SK-N-SH (cell line): ENCODE measurements around the gene KMT2E.

Experiments used
- CTCF ChIP-seq: fragments of 200-600 bp; sonication (generic); IDR thresholded peaks from 2 replicates; pipeline ENCODE4 v1.6.1; 2017; ENCODE audit warnings: antibody characterized with exemption, mild to moderate bottlenecking, moderate library complexity
- RAD21 ChIP-seq: IDR thresholded peaks from 2 replicates; pipeline ENCODE4 v1.6.1; 2012; ENCODE audit warnings: mild to moderate bottlenecking, low read length
- SIN3A ChIP-seq: IDR thresholded peaks from 2 replicates; pipeline ENCODE4 v1.6.1; 2012; ENCODE audit warnings: low read depth, mild to moderate bottlenecking, low read length, moderate library complexity, borderline replicate concordance
- TAF1 ChIP-seq: IDR thresholded peaks from 2 replicates; pipeline ENCODE4 v1.6.1; 2012; ENCODE audit warnings: low read depth, mild to moderate bottlenecking, low read length, moderate library complexity, borderline replicate concordance

GRCh38 chr7:105019269-105019668, 5.3 kb downstream of the KMT2E start:
- TF ChIP-seq RAD21: no peak
- TF ChIP-seq CTCF: no peak
- TF ChIP-seq TAF1: no peak
- no peak for TF ChIP-seq SIN3A
